HEK293 (cell line): ENCODE results near the gene DBN1.

ENCODE experiments used
- CTCF ChIA-PET: fragments of 350-600 bp; formaldehyde crosslinking; extraction: SDS; loops from one replicate; lab custom pipeline; 2021; ENCODE audit warnings: antibody characterized with exemption; lab: Yijun Ruan, JAX
- POLR2A ChIA-PET: fragments of 300-600 bp; formaldehyde crosslinking; extraction: SDS; loops from one replicate; lab custom pipeline; 2020; ENCODE audit warnings: antibody characterized with exemption, inconsistent platforms; lab: Yijun Ruan, JAX
- H3K27ac ChIP-seq: fragments of 200-500 bp; sonication (Bioruptor generic); 2 replicates; pipeline ENCODE4 v1.5.1; 2014; ENCODE audit warnings: low read depth, low read length, control low read depth, inconsistent platforms; ENCODE audit errors: extremely low read depth
- H3K36me3 ChIP-seq, 2 experiments: fragments of 200-500 bp in 1 of 2; sonication (Bioruptor generic) in 1 of 2; 1 replicate in 1 of 2; 2 replicates in 1 of 2; pipeline ENCODE4 v1.5.1; 2014 to 2017; ENCODE audit warnings: inconsistent platforms in 2 of 2, low read length in 2 of 2; ENCODE audit not compliant: control insufficient read depth in 2 of 2, insufficient read depth in 1 of 2
- H3K4me1 ChIP-seq: fragments of 200-500 bp; sonication (Bioruptor generic); 2 replicates; pipeline ENCODE4 v1.5.1; 2014; ENCODE audit warnings: mild to moderate bottlenecking, low read length, inconsistent platforms; ENCODE audit not compliant: control insufficient read depth, insufficient read depth
- H3K4me3 ChIP-seq: 2 replicates; pipeline ENCODE4 v1.5.1; 2011; ENCODE audit warnings: low read depth, mild to moderate bottlenecking, control low read depth, low read length, moderate library complexity
- H3K9me3 ChIP-seq: fragments of 200-500 bp; sonication (Bioruptor generic); 2 replicates; pipeline ENCODE4 v1.5.1; 2014; ENCODE audit warnings: low read depth, low read length, inconsistent platforms; ENCODE audit not compliant: control insufficient read depth, insufficient read depth
- FEZF1 ChIP-seq: fragments of 450-650 bp; formaldehyde crosslinking; IDR thresholded peaks from 2 replicates; pipeline ENCODE4 v1.5.1; 2016; ENCODE audit warnings: missing biosample characterization, missing genetic modification characterization
- KLF1 ChIP-seq: fragments of 450-650 bp; formaldehyde crosslinking; IDR thresholded peaks from 2 replicates; pipeline ENCODE4 v1.5.1; 2016; ENCODE audit warnings: missing biosample characterization, missing genetic modification characterization
- KLF10 ChIP-seq: fragments of 450-650 bp; IDR thresholded peaks from 2 replicates; pipeline ENCODE4 v1.5.1; 2018; ENCODE audit warnings: missing biosample characterization, mild to moderate bottlenecking, missing genetic modification characterization
- MEIS1 ChIP-seq: sonication (generic); formaldehyde crosslinking; IDR thresholded peaks from 2 replicates; pipeline ENCODE4 v1.8.1; 2022; ENCODE audit warnings: missing genetic modification reagents, mild to moderate bottlenecking, borderline replicate concordance
- SP2 ChIP-seq: fragments of 450-650 bp; formaldehyde crosslinking; IDR thresholded peaks from 2 replicates; pipeline ENCODE4 v1.5.1; 2016; ENCODE audit warnings: missing biosample characterization, missing genetic modification characterization
- TRIM28 ChIP-seq: IDR thresholded peaks from 2 replicates; pipeline ENCODE4 v1.6.1; 2011; ENCODE audit warnings: low read length, control low read depth, borderline replicate concordance
- ZBTB1 ChIP-seq: fragments of 450-650 bp; formaldehyde crosslinking; IDR thresholded peaks from 2 replicates; pipeline ENCODE4 v1.5.1; 2016; ENCODE audit warnings: missing biosample characterization, missing genetic modification characterization
- ZEB2 ChIP-seq: fragments of 450-650 bp; formaldehyde crosslinking; IDR thresholded peaks from 2 replicates; pipeline ENCODE4 v1.5.1; 2016; ENCODE audit warnings: missing biosample characterization, missing genetic modification characterization
- ZFP69B ChIP-seq: fragments of 450-650 bp; formaldehyde crosslinking; IDR thresholded peaks from 2 replicates; pipeline ENCODE4 v1.5.1; 2016; ENCODE audit warnings: missing biosample characterization, missing genetic modification characterization
- ZNF211 ChIP-seq: fragments of 450-650 bp; formaldehyde crosslinking; IDR thresholded peaks from 2 replicates; pipeline ENCODE4 v1.5.1; 2016; ENCODE audit warnings: low read depth, missing biosample characterization, missing genetic modification characterization
- ZNF274 ChIP-seq, 2 experiments: fragments of 200-500 bp in 1 of 2; fragments of 450-650 bp in 1 of 2; sonication (Bioruptor generic) in 1 of 2; formaldehyde crosslinking in 1 of 2; IDR thresholded peaks; 2 replicates each; pipeline versions ENCODE4 v1.5.1 to v1.6.1; 2014 to 2016; ENCODE audit warnings: borderline replicate concordance in 1 of 2, inconsistent platforms in 1 of 2, low read length in 1 of 2, missing biosample characterization in 1 of 2, missing genetic modification characterization in 1 of 2
- ZNF311 ChIP-seq: fragments of 450-650 bp; formaldehyde crosslinking; IDR thresholded peaks from 2 replicates; pipeline ENCODE4 v1.5.1; 2017; ENCODE audit warnings: missing biosample characterization, missing genetic modification characterization, borderline replicate concordance
- ZNF341 ChIP-seq: fragments of 450-650 bp; formaldehyde crosslinking; IDR thresholded peaks from 2 replicates; pipeline ENCODE4; 2016; ENCODE audit warnings: low read depth, missing biosample characterization, missing genetic modification characterization
- ZNF48 ChIP-seq: fragments of 450-650 bp; formaldehyde crosslinking; IDR thresholded peaks from 2 replicates; pipeline ENCODE4 v1.5.1; 2016; ENCODE audit warnings: missing biosample characterization, missing genetic modification characterization
- ZNF571 ChIP-seq: fragments of 450-650 bp; formaldehyde crosslinking; IDR thresholded peaks from 2 replicates; pipeline ENCODE4 v1.5.0; 2017; ENCODE audit warnings: missing biosample characterization, missing genetic modification characterization
- ZNF777 ChIP-seq: fragments of 450-650 bp; formaldehyde crosslinking; IDR thresholded peaks from 2 replicates; pipeline ENCODE4 v1.5.1; 2017; ENCODE audit warnings: missing biosample characterization, missing genetic modification characterization, borderline replicate concordance
- ZNF791 ChIP-seq: fragments of 450-650 bp; formaldehyde crosslinking; IDR thresholded peaks from 2 replicates; pipeline ENCODE4 v1.5.1; 2016; ENCODE audit warnings: missing biosample characterization, missing genetic modification characterization
- ZNF792 ChIP-seq: fragments of 450-650 bp; formaldehyde crosslinking; IDR thresholded peaks from 2 replicates; pipeline ENCODE4 v1.5.1; 2016; ENCODE audit warnings: missing biosample characterization, missing genetic modification characterization
- ZNF837 ChIP-seq: fragments of 450-650 bp; formaldehyde crosslinking; IDR thresholded peaks from 2 replicates; pipeline ENCODE4 v1.5.1; 2016; ENCODE audit warnings: missing biosample characterization, missing genetic modification characterization
- ZNF843 ChIP-seq: fragments of 450-650 bp; formaldehyde crosslinking; IDR thresholded peaks from 2 replicates; pipeline ENCODE4 v1.5.1; 2016; ENCODE audit warnings: missing biosample characterization, missing genetic modification characterization
- TF ChIP-seq, protein P1 (sequence below): fragments of 450-650 bp; formaldehyde crosslinking; IDR thresholded peaks from 2 replicates; pipeline ENCODE4 v1.5.1; 2017; ENCODE audit warnings: missing biosample characterization, missing genetic modification characterization
- TF ChIP-seq, protein P2 (sequence below): fragments of 450-650 bp; formaldehyde crosslinking; IDR thresholded peaks from 2 replicates; pipeline ENCODE4 v1.5.1; 2016; ENCODE audit warnings: missing biosample characterization, missing genetic modification characterization
- TF ChIP-seq, protein P3 (sequence below): fragments of 450-650 bp; formaldehyde crosslinking; IDR thresholded peaks from 2 replicates; pipeline ENCODE4 v1.5.1; 2016; ENCODE audit warnings: missing biosample characterization, missing genetic modification characterization
- TF ChIP-seq, protein P4 (sequence below): fragments of 450-650 bp; formaldehyde crosslinking; IDR thresholded peaks from 2 replicates; pipeline ENCODE4 v1.5.1; 2017; ENCODE audit warnings: missing biosample characterization, mild to moderate bottlenecking, missing genetic modification characterization, moderate library complexity
- TF ChIP-seq, protein P5 (sequence below): fragments of 450-650 bp; formaldehyde crosslinking; IDR thresholded peaks from 2 replicates; pipeline ENCODE4 v1.5.1; 2016; ENCODE audit warnings: missing biosample characterization, missing genetic modification characterization

The DBN1 gene

DNA sequence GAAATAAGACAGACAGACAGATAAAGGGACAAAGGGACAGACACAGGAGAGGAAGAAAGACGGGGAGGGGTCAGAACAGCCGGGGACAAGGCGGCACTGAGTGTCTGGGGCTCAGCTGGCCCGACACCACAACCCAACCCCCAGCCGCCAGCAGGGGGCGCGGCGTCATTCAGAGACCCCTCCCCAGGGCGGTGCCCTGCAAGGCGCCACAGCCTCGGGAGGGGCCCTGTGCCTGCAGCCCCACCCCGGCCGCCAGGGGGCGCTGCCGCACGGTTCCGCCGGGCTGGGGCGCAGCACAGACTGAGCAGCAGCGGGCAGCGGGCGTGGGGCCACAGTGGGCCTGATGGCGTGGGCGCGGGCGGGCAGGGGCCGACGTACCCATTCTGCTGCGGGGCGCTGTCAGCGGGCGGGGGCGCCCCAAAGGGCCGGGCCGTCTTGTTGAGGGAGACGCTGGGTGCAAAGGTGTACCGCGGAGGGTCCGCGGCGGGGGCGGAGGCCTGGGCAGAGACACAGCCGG is 18.1 kb upstream of the DBN1 start:
- Histone ChIP-seq H3K4me1 (peaks cover 20% of the 10 kb centered on the region), H3K9me3 (no peaks in the 10 kb centered on the region), H3K4me3 (no peak overlapping the region), H3K27ac (no peak overlapping the region), H3K36me3 (peaks cover 9 to 72% of the 10 kb centered on the region in 2 experiments; a peak in 2 of 3 replicates)
- CTCF ChIA-PET: interaction anchor here (0.6 to 1.8 kb wide), 3 partner anchors 12 to 312 kb away, joined by 3 to 11 read pairs (median 4); no protein-coding TSS in a partner anchor
- POLR2A ChIA-PET: interaction anchor here (6.7 kb wide), 1 partner anchor 12 kb away, joined by 106 read pairs; no protein-coding TSS in a partner anchor
- TF ChIP-seq ZNF571 (tag by site-specific recombination): no peak
- no peak for TF ChIP-seq TRIM28
- TF ChIP-seq, protein P1, sequence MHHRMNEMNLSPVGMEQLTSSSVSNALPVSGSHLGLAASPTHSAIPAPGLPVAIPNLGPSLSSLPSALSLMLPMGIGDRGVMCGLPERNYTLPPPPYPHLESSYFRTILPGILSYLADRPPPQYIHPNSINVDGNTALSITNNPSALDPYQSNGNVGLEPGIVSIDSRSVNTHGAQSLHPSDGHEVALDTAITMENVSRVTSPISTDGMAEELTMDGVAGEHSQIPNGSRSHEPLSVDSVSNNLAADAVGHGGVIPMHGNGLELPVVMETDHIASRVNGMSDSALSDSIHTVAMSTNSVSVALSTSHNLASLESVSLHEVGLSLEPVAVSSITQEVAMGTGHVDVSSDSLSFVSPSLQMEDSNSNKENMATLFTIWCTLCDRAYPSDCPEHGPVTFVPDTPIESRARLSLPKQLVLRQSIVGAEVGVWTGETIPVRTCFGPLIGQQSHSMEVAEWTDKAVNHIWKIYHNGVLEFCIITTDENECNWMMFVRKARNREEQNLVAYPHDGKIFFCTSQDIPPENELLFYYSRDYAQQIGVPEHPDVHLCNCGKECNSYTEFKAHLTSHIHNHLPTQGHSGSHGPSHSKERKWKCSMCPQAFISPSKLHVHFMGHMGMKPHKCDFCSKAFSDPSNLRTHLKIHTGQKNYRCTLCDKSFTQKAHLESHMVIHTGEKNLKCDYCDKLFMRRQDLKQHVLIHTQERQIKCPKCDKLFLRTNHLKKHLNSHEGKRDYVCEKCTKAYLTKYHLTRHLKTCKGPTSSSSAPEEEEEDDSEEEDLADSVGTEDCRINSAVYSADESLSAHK (tag by site-specific recombination): no peak
- no peak for TF ChIP-seq ZNF837
- no peak for TF ChIP-seq ZNF211
- TF ChIP-seq, protein P2, sequence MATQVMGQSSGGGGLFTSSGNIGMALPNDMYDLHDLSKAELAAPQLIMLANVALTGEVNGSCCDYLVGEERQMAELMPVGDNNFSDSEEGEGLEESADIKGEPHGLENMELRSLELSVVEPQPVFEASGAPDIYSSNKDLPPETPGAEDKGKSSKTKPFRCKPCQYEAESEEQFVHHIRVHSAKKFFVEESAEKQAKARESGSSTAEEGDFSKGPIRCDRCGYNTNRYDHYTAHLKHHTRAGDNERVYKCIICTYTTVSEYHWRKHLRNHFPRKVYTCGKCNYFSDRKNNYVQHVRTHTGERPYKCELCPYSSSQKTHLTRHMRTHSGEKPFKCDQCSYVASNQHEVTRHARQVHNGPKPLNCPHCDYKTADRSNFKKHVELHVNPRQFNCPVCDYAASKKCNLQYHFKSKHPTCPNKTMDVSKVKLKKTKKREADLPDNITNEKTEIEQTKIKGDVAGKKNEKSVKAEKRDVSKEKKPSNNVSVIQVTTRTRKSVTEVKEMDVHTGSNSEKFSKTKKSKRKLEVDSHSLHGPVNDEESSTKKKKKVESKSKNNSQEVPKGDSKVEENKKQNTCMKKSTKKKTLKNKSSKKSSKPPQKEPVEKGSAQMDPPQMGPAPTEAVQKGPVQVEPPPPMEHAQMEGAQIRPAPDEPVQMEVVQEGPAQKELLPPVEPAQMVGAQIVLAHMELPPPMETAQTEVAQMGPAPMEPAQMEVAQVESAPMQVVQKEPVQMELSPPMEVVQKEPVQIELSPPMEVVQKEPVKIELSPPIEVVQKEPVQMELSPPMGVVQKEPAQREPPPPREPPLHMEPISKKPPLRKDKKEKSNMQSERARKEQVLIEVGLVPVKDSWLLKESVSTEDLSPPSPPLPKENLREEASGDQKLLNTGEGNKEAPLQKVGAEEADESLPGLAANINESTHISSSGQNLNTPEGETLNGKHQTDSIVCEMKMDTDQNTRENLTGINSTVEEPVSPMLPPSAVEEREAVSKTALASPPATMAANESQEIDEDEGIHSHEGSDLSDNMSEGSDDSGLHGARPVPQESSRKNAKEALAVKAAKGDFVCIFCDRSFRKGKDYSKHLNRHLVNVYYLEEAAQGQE (tag by site-specific recombination): no peak
- no peak for TF ChIP-seq ZBTB1 (tag by site-specific recombination)
- TF ChIP-seq ZNF792 (tag by site-specific recombination): no peak
- TF ChIP-seq MEIS1: no peak
- TF ChIP-seq ZEB2: no peak
- no peak for TF ChIP-seq ZFP69B (tag by site-specific recombination)
- no peak for TF ChIP-seq SP2 (tag by site-specific recombination)
- TF ChIP-seq ZNF48 (tag by site-specific recombination): no peak
- TF ChIP-seq ZNF274 (IDR thresholded peaks at IDR 0.05; ENCODE audit: low read length): no peak
- no peak for TF ChIP-seq ZNF274 (tag by site-specific recombination; IDR thresholded peaks at IDR 0.05; ENCODE audit: borderline replicate concordance)
- TF ChIP-seq KLF1: peak; percentile 95
- TF ChIP-seq, protein P3, sequence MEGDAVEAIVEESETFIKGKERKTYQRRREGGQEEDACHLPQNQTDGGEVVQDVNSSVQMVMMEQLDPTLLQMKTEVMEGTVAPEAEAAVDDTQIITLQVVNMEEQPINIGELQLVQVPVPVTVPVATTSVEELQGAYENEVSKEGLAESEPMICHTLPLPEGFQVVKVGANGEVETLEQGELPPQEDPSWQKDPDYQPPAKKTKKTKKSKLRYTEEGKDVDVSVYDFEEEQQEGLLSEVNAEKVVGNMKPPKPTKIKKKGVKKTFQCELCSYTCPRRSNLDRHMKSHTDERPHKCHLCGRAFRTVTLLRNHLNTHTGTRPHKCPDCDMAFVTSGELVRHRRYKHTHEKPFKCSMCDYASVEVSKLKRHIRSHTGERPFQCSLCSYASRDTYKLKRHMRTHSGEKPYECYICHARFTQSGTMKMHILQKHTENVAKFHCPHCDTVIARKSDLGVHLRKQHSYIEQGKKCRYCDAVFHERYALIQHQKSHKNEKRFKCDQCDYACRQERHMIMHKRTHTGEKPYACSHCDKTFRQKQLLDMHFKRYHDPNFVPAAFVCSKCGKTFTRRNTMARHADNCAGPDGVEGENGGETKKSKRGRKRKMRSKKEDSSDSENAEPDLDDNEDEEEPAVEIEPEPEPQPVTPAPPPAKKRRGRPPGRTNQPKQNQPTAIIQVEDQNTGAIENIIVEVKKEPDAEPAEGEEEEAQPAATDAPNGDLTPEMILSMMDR (tag by site-specific recombination): peak; percentile 45; the same call in 1 of the 2 replicates
- TF ChIP-seq KLF10 (tag by site-specific recombination): no peak
- TF ChIP-seq, protein P4, sequence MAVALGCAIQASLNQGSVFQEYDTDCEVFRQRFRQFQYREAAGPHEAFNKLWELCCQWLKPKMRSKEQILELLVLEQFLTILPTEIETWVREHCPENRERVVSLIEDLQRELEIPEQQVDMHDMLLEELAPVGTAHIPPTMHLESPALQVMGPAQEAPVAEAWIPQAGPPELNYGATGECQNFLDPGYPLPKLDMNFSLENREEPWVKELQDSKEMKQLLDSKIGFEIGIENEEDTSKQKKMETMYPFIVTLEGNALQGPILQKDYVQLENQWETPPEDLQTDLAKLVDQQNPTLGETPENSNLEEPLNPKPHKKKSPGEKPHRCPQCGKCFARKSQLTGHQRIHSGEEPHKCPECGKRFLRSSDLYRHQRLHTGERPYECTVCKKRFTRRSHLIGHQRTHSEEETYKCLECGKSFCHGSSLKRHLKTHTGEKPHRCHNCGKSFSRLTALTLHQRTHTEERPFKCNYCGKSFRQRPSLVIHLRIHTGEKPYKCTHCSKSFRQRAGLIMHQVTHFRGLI (tag by site-specific recombination): no peak
- TF ChIP-seq ZNF843: no peak
- TF ChIP-seq FEZF1 (tag by site-specific recombination): no peak
- TF ChIP-seq ZNF311 (tag by site-specific recombination): no peak
- no peak for TF ChIP-seq ZNF791 (tag by site-specific recombination)
- TF ChIP-seq, protein P5, sequence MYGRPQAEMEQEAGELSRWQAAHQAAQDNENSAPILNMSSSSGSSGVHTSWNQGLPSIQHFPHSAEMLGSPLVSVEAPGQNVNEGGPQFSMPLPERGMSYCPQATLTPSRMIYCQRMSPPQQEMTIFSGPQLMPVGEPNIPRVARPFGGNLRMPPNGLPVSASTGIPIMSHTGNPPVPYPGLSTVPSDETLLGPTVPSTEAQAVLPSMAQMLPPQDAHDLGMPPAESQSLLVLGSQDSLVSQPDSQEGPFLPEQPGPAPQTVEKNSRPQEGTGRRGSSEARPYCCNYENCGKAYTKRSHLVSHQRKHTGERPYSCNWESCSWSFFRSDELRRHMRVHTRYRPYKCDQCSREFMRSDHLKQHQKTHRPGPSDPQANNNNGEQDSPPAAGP: 0 out of 2 replicates have a peak, but pooled peaks have one; percentile 45
- TF ChIP-seq ZNF777: no peak
- TF ChIP-seq ZNF341 (tag by site-specific recombination): peak; percentile 82
